HL-60 (cell line): ENCODE results near the gene AKAP8L.

ENCODE experiments used
- DNase-seq, 2 experiments: peaks; one replicate each; pipeline ENCODE4 v3.0.0-alpha.2; 2010 to 2020; ENCODE audit warnings: low read depth in 1 of 2, low spot score in 1 of 2
- H3K27ac ChIP-seq: fragments of 250-450 bp; sonication (Bioruptor Pico); replicated peaks from 2 replicates; pipeline ENCODE4 v1.5.1; 2020; ENCODE audit warnings: mild to moderate bottlenecking, moderate library complexity
- H3K27me3 ChIP-seq: fragments of 250-450 bp; sonication (Bioruptor Pico); 2 replicates; pipeline ENCODE4 v1.5.1; 2021; ENCODE audit warnings: mild to moderate bottlenecking, moderate library complexity; ENCODE audit not compliant: insufficient read depth, poor library complexity, severe bottlenecking
- H3K4me3 ChIP-seq: replicated peaks from 2 replicates; pipeline ENCODE4 v1.5.1; 2011; ENCODE audit warnings: mild to moderate bottlenecking, control low read depth, low read length; ENCODE audit not compliant: insufficient read depth
- GABPA ChIP-seq: IDR thresholded peaks from 2 replicates; pipeline ENCODE4 v1.6.1; 2012; ENCODE audit warnings: low read depth
- POLR2AphosphoS5 ChIP-seq: IDR thresholded peaks from 2 replicates; pipeline ENCODE4 v1.6.1; 2012; ENCODE audit warnings: low read depth
- SPI1 ChIP-seq: IDR thresholded peaks from 2 replicates; pipeline ENCODE4 v1.6.1; 2012; ENCODE audit warnings: low read depth, mild to moderate bottlenecking, borderline replicate concordance
- TF ChIP-seq, protein P1 (sequence below): IDR thresholded peaks from 2 replicates; pipeline ENCODE4 v1.6.1; 2012; ENCODE audit warnings: low read depth; ENCODE audit not compliant: insufficient replicate concordance
- TF ChIP-seq, protein P2 (sequence below): IDR thresholded peaks from one replicate; pipeline ENCODE4 v1.5.1; 2011; ENCODE audit warnings: low read length, control low read depth, inconsistent platforms; ENCODE audit not compliant: insufficient read depth

Gene AKAP8L

DNA sequence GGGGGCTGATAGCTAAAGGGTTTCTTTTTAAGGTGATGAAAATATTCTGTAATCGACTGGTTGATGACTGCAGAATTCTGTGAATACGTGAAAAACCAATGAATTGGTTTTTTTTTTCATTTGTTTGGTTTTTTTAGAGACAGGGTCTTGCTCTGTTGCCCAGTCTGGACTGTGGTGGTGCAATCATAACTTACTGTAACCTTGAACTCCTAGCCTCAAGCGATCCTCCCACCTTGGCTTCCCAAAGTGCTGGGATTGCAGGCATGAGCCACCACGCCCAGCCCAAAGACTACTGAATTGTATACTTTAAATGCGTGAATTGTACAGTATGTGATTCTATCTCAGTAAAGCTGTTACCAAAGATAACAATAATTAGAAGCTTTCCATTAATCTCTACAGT, 24.4 kb downstream of the AKAP8L start:
- TF ChIP-seq GABPA (no peak), SPI1 (no peak)
- no peak overlapping the region for H3K27ac ChIP-seq

DNA sequence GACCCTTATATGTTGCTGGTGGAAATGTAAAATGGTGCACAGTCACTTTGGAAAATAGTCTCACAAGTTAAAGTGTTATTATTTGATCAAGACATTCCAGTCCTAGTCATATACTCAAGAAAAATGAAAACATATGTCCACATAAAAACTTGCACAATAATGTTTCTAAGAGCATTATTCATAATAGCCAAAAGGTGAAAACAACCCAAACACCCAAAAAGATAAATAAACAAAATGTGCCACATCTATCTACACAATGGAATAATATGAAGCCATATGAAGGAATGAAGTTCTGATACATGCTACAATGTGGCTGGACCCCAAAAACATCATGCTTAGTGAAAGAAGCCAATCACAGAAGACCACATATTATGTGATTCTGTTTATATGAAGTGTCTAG, 24.8 kb downstream of the AKAP8L start:
- DNase-seq: no peak
- TF ChIP-seq, protein P1, sequence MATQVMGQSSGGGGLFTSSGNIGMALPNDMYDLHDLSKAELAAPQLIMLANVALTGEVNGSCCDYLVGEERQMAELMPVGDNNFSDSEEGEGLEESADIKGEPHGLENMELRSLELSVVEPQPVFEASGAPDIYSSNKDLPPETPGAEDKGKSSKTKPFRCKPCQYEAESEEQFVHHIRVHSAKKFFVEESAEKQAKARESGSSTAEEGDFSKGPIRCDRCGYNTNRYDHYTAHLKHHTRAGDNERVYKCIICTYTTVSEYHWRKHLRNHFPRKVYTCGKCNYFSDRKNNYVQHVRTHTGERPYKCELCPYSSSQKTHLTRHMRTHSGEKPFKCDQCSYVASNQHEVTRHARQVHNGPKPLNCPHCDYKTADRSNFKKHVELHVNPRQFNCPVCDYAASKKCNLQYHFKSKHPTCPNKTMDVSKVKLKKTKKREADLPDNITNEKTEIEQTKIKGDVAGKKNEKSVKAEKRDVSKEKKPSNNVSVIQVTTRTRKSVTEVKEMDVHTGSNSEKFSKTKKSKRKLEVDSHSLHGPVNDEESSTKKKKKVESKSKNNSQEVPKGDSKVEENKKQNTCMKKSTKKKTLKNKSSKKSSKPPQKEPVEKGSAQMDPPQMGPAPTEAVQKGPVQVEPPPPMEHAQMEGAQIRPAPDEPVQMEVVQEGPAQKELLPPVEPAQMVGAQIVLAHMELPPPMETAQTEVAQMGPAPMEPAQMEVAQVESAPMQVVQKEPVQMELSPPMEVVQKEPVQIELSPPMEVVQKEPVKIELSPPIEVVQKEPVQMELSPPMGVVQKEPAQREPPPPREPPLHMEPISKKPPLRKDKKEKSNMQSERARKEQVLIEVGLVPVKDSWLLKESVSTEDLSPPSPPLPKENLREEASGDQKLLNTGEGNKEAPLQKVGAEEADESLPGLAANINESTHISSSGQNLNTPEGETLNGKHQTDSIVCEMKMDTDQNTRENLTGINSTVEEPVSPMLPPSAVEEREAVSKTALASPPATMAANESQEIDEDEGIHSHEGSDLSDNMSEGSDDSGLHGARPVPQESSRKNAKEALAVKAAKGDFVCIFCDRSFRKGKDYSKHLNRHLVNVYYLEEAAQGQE: no peak
- TF ChIP-seq SPI1 (no peak), POLR2AphosphoS5 (no peak), GABPA (no peak)
- TF ChIP-seq, protein P2, sequence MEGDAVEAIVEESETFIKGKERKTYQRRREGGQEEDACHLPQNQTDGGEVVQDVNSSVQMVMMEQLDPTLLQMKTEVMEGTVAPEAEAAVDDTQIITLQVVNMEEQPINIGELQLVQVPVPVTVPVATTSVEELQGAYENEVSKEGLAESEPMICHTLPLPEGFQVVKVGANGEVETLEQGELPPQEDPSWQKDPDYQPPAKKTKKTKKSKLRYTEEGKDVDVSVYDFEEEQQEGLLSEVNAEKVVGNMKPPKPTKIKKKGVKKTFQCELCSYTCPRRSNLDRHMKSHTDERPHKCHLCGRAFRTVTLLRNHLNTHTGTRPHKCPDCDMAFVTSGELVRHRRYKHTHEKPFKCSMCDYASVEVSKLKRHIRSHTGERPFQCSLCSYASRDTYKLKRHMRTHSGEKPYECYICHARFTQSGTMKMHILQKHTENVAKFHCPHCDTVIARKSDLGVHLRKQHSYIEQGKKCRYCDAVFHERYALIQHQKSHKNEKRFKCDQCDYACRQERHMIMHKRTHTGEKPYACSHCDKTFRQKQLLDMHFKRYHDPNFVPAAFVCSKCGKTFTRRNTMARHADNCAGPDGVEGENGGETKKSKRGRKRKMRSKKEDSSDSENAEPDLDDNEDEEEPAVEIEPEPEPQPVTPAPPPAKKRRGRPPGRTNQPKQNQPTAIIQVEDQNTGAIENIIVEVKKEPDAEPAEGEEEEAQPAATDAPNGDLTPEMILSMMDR: no peak
- no peaks in the 10 kb centered on the region for H3K27me3 ChIP-seq
- no peak overlapping the region for H3K4me3 ChIP-seq
- no peak overlapping the region for H3K27ac ChIP-seq

More for the DNA sequence above, 24.4 kb downstream of the AKAP8L start:
- Histone ChIP-seq H3K4me3 (no peak overlapping the region), H3K27me3 (no peaks in the 10 kb centered on the region)
- no peak for DNase-seq

DNA sequence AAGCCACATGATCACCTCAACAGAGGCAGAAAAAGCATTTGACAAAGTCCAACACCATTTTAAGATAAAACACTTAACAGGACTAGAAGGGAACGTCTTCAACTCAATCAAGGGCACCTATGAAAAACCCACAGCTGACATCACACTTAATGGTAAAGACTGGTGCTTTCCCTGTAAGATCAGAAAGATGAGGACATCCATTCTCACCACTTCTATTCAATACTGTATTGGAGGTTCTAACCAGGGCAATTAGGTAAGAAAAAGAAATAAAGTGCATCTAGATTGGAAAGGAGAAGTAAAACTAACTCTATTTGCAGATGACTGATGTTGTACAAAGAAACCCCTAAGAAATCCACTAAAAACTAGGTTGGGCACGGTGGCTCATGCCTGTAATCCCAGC, 28.0 kb downstream of the AKAP8L start:
- TF ChIP-seq, protein P1: no peak
- TF ChIP-seq, protein P2: no peak
- TF ChIP-seq GABPA (no peak), POLR2AphosphoS5 (no peak), SPI1 (no peak)
- Histone ChIP-seq H3K4me3 (no peak overlapping the region), H3K27me3 (no peaks in the 10 kb centered on the region), H3K27ac (no peak overlapping the region)
- DNase-seq: no peak

DNA sequence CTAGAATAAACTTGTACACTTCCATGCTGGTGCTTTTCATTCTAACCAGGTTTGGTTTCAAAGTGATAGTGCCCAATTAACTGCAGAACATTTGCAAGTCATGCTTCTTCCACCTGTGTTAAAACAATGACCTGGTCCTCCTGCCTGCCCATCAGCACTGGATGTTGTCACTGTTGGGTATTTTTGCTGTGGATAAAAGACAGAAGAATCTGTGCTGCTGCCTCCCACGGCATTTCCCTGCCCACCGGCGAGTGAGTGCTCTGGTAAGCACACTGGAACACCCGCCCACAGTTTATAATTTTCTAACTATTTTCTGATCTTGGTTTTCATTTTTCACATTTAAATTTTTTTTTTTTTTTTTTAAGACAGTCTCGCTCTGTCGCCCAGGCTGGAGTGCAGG, 36.9 kb downstream of the AKAP8L start:
- H3K4me3 ChIP-seq: no peak overlapping the region
- H3K27ac ChIP-seq: no peak overlapping the region
- DNase-seq: no peak
- TF ChIP-seq POLR2AphosphoS5 (no peak), GABPA (no peak), SPI1 (no peak)
- TF ChIP-seq, protein P1: no peak
- TF ChIP-seq, protein P2: no peak
- H3K27me3 ChIP-seq: no peaks in the 10 kb centered on the region
